AG04449 (cell line): Measurements from ENCODE around the gene CACNB4.
A peak's percentile ranks its signal among the peaks of the same experiment; 100 is the strongest.

ENCODE experiments used
- CTCF ChIA-PET: fragments of 350-600 bp; formaldehyde crosslinking; extraction: SDS; loops from one replicate; lab custom pipeline; 2021; ENCODE audit warnings: antibody characterized with exemption; lab: Yijun Ruan, JAX
- POLR2A ChIA-PET: fragments of 400-600, 350-600 bp; formaldehyde crosslinking; extraction: SDS; loops from one replicate; lab custom pipeline; 2020; ENCODE audit warnings: antibody characterized with exemption, inconsistent platforms; lab: Yijun Ruan, JAX
- DNase-seq: peaks from one replicate; pipeline ENCODE4 v3.0.0-alpha.2; 2010; ENCODE audit warnings: low read depth, low spot score
- H3K4me3 ChIP-seq: 2 replicates; pipeline ENCODE4 v1.5.1; 2011; ENCODE audit warnings: low read depth, mild to moderate bottlenecking, control low read depth, low read length
- CTCF ChIP-seq: IDR thresholded peaks from one replicate; pipeline ENCODE4 v1.5.1; 2011; ENCODE audit warnings: mild to moderate bottlenecking, moderate library complexity, low read length, control low read depth, inconsistent platforms; ENCODE audit not compliant: insufficient read depth; ENCODE audit errors: missing control alignments

The CACNB4 gene

GRCh38 chr2:151952691-151953456, 146.0 kb downstream of the CACNB4 start:
- H3K4me3 ChIP-seq: no peak overlapping the region
- CTCF ChIA-PET: no interaction called here
- POLR2A ChIA-PET: no interaction called here
- DNase-seq: no peak
- no peak for TF ChIP-seq CTCF

GRCh38 chr2:151947813-151948165, 151.1 kb downstream of the CACNB4 start:
- no peak overlapping the region for H3K4me3 ChIP-seq
- no peak for TF ChIP-seq CTCF
- ChIA-PET CTCF (no interaction called here), POLR2A (no interaction called here)
- DNase-seq: no peak

GRCh38 chr2:151946899-151947812, 151.7 kb downstream of the CACNB4 start:
- TF ChIP-seq CTCF: peak; percentile 17
- ChIA-PET CTCF (no interaction called here), POLR2A (no interaction called here)
- no peak overlapping the region for H3K4me3 ChIP-seq
- no peak for DNase-seq

GRCh38 chr2:151946250-151946884, 152.5 kb downstream of the CACNB4 start:
- H3K4me3 ChIP-seq: no peak overlapping the region
- CTCF ChIA-PET: no interaction called here
- POLR2A ChIA-PET: no interaction called here
- DNase-seq: no peak
- no peak for TF ChIP-seq CTCF

- POLR2A ChIA-PET: no interaction called here
- H3K4me3 ChIP-seq: no peak overlapping the region
- CTCF ChIA-PET: no interaction called here
- DNase-seq: no peak
- TF ChIP-seq CTCF: no peak
These were observed 153.2 kb downstream of the CACNB4 start for GRCh38 chr2:151945602-151946001.

GRCh38 chr2:151945186-151945585, 153.7 kb downstream of the CACNB4 start:
- TF ChIP-seq CTCF: no peak
- ChIA-PET CTCF (no interaction called here), POLR2A (no interaction called here)
- no peak for DNase-seq
- no peak overlapping the region for H3K4me3 ChIP-seq
